HG03025 (cell line): ENCODE results near the gene GNAL.
"Not testable (repeated sequence)": the region's sequence is repeated elsewhere in the genome, so short reads cannot be mapped to it uniquely, and the experiment has no call there.

Experiments used
- ATAC-seq: cut with Tn5 transposase; IDR thresholded peaks from one replicate; pipeline ENCODE4 v1.9.1; 2021; ENCODE audit warnings: mild to moderate bottlenecking, moderate library complexity; ENCODE audit not compliant: unreplicated experiment, low FRiP score

Gene GNAL

DNA sequence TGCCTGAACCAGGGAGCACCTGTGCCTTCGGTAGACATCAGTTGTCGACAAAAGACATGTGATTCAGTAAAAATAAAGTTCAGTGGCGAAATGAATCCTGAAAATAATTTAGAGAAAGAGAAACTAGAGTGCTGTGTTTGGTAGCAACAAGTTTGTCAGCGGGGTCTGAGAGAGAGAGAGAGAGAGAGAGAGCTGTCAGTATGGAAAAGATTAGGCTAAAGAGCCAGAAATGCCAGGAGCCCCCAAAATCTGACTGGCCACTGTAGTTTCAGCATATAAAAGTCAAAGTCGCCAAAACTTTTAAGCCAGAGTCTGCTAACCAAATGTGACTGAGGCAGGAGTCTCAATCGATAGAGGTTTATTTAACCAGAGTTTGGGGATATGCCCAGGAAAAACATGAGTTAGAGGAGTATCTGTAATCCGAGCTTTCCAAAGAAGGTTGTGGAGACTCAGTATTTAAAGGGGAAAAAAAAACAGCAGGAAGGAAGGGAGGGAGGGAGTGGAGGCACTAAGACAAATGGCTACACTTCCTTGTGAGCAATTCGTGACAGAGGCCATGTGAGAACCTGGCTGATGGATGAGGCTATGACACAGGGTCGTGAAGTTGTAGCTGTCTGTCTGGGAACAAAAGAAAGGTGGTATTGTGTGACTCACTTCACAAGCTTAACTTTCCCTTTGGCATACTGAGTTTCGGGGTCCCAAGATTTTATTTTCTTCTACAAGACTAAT is 20.5 kb upstream of the GNAL start:
- ATAC-seq: no peak

DNA sequence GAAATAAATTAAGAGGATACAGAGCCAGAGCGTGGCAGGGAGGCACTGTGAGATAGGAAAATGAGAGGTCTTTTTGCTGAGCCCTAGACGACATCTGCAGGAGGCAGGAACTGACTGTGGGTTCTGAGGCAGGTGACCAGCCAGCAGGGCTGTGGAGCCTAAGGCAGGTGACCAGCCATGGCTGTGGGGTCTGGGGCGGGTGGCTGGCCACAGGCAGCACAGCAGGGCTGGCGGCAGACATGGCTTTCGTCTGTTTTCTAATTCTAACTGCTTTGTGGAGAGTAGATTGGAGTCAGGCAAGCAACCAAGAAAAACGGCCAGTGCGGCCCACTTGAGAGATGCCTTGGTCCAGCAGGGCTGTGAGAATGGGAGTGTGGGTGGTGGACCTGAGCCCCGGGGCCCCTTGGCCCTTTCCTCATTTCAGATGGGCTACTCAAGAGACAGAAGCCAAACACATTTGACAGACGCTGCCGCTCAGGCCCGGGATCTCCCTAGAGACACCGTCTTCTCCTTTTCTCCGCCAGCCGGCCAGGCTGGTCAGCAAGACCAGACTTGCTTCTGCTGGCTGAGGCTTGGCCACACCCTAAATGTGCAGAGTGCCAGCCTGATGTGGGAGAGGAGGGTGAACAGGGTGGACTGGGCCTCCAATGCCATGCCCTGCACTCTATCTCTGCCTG is 19.7 kb upstream of the GNAL start:
- ATAC-seq: no peak

DNA sequence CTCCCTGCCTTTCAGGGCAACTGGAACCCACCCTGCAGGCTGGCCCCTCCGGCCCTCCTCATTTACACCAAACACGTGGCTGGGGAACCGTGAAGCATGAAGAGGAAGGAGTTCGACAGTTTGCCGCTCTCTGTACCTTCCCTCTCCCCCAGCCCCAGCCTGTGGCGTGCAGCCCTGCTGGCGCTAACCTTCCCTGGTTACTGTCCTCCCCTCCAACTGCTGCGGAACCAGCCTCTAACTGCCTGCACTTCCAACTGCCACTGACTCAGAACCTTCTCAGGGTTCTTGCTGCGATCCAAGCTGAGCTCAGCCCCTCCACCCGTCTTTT is 19.2 kb upstream of the GNAL start:
- ATAC-seq: no peak

DNA sequence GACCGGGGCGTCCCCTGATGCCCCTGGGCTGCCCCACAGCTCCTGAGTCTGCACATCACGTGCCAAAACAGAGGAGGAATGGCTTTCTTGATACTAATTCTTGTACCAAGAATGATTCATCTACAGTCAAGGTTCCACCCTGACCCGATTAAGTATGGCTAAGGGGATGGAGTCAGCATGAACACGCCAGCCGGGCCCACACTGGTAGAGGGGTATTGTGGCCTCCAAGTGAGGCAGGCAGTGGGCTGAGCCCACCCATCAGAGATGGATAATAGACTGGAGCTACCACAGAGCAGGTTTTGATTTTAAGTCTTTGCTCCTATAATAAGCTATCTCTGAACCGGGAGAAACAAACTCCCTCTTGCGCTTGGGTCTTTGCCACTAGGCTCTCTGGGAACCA is 17.9 kb upstream of the GNAL start:
- ATAC-seq: no peak

DNA sequence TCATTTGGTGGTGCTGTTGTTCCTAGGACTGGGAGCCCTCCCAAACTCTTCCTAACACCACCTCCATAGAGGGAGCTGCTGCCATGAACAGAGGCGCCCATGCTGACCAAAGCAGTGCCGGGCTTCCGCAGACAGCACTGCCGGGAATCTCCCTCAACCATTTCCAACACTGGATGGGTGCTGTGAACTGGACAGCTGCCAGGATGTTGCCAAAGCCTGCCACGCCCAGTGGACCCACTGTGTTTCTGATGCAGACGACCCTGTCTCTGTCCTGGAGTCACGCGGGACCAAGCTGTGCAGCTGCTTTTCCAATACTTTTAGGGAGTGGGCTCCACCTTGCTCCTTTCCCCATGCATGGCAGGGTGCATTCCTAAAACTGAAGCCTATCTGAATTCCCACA is 16.9 kb upstream of the GNAL start:
- ATAC-seq: no peak

DNA sequence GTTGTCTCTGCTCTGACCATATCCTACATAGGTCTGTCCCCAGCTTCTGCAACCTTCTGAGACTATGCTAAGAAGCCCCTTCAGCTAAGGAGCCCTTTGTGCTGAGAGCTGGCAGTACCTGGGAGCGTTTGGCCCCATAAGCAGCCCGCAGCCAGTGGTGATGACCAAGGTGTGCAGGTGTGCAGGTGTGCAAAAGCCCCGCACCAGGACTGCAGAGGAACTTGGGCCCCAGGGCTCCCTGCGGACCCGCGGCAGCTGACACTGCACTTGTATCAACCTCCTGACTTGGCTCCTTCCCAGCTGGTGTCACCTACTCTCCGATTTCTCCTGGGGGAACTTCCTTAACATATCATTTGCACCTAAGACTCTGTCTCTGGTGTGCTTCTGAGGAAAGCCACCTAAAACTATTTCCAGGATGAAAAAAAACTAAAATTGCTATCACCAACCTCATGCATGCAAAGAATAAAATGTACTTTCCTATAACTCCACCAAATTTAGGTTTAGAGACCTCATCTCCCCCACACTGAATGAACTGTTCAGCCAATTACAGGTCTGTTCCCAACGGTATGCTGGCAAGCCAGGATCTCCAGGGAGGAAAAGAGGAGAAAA is 16.1 kb upstream of the GNAL start:
- no peak for ATAC-seq

DNA sequence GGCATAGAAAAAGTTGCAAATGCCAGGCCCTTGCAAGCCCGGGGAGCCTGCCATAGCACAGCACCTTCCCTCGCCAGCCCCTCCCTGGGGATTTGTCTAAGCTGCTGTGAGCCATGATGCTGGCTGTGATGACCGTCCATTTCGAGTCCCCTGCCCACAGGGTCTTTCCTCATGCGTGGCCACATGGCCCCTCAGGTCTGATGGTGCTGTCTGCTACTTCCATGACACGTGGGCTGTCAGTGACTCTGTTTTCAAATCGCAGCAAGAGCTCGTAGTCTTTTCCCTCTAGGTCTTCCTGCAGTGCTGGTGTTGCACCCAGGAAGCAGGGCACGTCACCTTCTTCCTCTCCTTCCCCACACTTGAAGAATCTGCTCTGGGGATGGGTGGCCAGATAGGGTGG is 15.5 kb upstream of the GNAL start:
- no peak for ATAC-seq

DNA sequence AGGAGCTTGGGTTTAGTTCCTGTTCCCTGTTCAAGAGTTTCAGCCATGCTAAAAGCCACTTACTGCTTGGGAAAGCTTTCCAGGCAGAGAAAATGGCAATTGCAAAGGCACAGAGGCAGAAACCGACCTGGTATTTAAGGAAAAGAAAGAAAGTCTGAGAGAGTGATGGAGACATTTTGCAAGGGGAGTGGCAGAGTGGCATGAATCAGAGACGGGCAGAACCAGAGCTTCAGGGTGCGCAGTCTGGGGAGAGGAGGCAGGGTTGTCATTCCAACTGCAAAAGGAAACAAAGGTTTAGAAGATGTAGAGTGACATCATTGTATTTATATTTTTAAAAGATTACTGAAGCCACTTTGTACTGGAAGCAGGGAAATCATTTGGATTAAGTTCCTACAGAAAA is 14.9 kb upstream of the GNAL start:
- ATAC-seq: no peak

DNA sequence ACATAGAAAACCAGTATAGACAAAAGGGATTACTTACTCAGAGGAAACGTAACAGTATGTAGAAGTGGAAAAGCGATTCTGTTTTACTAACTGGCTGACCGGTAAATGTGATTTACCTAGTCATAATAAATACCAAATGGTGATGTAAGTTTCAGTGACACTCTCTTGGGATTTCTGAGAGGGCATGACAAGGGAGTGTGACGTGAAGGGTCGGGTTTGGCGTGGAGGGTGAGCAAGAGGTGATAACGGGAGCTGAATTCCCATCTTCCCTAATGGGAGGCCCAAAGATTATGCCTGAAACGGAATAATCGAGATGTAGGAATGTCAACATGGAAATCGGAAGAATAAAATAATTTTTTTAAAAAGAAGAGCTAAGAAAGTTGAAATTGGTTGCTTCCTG is 12.7 kb upstream of the GNAL start:
- no peak for ATAC-seq

DNA sequence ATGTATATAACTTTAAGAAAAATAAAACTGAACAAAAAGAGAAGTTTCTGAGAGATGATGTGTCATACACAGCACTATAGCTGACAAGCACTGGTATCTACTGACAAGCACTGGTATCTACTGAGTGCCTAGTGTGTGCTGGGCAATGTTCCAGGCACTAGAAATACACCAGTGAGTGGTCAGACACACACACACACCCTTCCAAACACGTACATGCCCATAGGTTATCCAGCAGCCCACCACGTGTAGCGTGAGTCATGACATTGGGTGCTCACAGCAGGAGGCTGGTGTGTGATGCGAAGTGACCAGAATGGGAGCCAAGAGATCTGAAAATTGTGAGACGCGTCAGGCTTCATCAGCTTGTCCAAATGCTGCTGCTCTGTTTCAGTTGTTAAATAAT is 12.2 kb upstream of the GNAL start:
- no peak for ATAC-seq

DNA sequence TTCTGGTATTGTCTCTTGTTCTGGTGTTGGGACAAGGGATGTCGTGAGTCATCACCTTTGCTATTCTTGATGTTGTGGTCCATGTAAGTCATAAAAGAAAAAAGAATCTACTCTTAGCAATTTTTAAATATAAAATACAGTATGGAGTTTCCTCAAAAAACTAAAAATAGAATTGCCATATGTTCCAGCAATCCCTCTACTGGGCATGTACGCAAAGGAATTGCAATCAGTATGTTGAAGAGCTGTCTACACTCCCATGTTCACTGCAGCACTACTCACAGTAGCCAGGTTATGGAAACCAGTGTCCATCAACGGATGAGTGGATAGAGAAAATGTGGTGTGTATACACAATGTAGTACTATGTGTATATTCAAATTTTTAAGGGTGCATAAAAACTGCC is 10.9 kb upstream of the GNAL start:
- ATAC-seq: no peak

DNA sequence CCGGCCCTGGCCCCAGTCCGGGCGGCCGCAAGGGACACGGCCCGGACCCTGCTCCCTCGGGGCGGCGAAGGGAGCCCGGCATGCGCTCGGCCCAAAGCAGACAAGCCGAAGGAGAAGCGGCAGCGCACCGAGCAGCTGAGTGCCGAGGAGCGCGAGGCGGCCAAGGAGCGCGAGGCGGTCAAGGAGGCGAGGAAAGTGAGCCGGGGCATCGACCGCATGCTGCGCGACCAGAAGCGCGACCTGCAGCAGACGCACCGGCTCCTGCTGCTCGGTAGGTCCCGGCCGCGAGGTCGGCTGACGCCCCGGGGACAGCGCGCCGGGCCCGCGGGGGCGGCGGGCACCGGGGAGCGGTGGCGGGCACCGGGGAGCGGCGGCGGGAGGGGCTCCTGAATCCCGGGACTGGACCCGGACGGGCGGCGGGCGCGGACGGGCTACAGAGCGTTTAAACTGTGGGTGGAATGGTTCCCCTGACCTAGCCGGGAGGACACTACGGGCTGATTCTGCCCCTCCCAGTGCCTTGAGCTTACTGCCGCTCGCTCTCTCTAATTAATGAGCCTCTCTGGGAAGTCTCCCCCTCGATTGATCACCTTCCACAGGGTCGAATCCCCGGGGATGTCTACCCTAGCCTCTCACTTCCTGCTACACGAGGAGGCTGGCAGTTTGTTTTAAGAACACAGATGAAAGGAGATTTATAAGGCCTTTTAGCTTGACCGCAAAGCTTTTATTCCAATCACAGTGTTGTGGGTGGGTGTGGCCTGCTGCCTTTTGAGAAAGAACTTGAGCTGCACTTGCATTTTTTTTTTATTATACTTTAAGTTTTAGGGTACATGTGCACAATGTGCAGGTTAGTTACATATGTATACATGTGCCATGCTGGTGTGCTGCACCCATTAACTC is 853 bp downstream of the GNAL start:
- no peak for ATAC-seq

DNA sequence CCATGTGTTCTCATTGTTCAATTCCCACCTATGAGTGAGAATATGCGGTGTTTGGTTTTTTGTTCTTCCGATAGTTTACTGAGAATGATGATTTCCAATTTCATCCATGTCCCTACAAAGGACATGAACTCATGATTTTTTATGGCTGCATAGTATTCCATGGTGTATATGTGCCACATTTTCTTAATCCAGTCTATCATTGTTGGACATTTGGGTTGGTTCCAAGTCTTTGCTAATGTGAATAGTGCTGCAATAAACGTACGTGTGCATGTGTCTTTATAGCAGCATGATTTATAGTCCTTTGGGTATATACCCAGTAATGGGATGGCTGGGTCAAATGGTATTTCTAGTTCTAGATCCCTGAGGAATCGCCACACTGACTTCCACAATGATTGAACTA is 1.6 kb downstream of the GNAL start:
- not testable (repeated sequence) for ATAC-seq

DNA sequence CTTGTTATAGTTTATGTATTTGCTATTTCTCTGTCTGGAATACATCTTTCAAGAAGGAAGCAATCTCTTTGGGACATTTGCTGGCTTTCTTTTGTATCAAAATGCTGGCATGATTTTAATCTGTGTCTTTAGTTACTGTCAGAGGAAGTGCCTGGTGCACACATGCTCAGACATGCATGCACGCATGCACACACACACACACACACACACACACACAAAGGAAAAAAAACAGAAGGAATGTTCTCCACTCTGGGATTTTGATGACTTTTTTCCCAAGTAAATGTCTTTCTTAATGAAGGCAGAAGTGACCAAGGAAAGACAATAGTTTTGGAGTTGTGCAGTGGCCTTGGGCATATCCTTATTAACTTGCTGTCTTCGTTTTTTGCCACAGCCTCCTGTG is 6.7 kb downstream of the GNAL start:
- ATAC-seq: no peak

DNA sequence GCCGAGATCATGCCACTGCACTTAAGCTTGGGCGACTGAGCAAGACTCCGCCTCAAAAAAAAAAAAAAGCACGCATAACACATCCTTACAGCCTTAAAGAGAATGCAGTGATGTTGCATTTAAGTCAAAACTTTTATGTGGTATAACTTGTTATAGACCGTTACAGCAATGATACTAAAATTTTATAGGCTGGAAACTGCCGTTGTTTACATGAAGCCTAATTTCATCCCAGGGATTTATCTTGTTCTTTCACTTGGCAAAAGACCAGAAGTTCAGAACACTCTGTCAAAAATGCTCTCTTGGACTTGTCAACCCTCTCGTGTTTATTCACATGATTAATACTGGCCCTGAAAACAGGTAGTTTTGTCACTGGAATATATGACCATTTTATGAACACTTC is 7.4 kb downstream of the GNAL start:
- no peak for ATAC-seq

DNA sequence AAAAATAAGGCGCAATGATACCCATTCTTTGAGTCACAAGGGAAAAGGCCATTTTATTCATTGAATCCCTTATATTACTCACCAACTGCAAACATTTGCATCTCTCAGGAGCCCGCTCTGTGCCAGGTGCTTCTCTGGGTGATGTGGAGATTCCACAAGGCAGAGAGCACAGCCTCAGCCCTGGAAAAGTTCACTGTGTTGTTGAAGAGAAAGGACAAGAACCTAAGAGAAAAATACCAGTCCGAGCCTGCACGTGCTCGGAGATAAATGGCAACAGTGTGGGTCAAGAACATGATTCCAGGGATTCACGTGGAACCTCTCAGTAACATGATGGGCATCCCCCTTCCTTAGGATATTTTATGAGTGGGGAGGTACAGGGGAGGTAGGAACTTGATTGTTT is 11.8 kb downstream of the GNAL start:
- no peak for ATAC-seq

DNA sequence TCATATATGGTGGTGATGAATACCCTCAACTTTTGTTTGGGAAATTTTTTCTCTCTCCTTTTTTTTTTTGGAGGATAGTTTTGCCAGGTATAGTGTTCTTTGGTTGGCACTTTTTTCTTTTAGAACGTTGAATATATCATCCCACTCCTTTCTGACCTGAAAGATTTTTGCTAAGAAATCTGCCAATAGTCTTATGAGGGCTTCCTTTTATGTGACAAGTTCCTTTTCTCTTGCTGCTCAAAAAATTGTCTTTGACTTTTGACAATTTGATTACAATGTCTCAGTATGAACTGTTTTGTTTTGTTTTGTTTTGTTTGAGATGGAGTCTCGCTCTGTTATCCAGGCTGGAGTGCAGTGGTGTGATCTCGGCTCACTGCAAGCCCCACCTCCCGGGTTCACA is 21.5 kb downstream of the GNAL start:
- ATAC-seq: no peak

DNA sequence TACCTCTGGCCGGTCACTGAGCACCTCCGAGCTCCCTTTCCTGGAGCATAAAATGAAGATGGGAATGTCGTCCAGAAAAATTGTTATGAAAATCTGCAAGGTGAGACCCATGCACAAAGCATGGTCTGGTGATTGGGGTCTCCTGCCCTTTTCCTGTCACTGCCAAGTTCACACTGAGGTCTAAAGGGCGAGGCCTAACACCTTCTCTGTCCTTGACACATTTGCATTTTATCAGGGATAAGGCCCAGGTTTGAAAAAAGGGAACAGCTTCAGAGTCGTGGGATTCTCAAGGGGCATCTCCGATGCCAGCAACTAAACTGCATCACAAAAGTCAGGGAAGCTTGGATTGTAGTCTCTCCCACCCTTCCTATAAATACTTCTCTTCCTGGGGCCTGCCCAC is 24.7 kb downstream of the GNAL start:
- no peak for ATAC-seq

DNA sequence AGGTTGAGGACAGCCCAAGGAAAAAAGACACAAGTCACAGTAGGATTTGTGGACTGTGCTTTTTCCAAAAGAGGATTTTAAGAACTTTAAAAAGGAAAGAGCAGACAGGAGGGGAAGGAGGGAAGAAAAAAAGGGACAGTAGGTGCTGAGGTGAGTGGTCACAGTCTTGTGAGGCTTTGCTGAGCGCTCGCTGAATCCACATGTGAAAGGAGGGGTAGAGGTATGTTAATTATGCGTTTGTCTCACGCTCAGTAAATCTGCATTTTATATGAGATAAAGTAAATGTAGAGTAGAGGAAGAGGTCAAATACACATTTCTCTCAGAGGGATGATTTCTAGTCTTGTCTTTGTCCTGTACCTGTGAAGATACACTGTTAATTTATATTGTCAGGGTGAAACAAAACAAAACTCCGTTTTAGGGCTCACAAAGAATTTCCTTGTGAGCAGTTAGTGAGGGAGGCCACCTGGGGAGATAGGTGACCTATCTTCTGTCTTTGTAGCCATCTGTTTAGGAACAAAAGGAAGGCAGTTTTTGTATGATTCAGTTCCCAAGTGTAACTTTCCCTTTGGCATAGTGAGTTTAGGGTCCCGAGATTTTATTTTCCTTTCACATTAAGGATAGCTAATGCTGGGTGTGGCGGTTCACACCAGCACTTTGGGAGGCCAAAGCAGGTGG is 25.3 kb downstream of the GNAL start:
- ATAC-seq: no peak

DNA sequence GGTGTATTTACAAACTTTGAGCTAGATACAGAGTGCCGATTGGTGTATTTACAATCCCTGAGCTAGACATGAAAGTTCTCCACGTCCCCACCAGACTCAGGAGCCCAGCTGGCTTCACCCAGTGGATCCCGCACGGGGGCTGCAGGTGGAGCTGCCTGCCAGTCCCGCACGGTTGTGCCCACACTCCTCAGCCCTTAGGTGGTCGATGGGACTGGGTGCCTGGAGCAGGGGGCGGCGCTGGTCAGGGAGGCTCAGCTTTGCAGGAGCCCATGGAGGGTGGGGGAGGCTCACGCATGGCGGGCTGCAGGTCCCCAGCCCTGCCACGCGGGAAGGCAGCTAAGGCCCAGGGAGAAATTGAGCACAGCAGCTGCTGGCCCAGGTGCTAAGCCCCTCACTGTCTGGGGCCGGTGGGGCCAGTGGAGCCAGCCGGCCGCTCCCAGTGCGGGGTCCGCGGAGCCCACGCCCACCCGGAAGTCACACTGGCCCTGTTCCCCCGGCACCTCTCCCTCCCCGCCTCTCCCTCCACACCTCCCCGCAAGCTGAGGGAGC is 27.8 kb downstream of the GNAL start:
- not testable (repeated sequence) for ATAC-seq
